Stimulated activated CD8-positive, alpha-beta memory T cell treated with anti-CD3 and anti-CD28 coated beads, Interleukin-15, amount 100 ng/mL, for 1 hour (primary cell): ENCODE results near the gene VAC14.

Experiments
- DNase-seq: peaks from one replicate; pipeline ENCODE4 v3.0.0-alpha.2; 2020; ENCODE audit warnings: low read depth

Gene VAC14

DNA sequence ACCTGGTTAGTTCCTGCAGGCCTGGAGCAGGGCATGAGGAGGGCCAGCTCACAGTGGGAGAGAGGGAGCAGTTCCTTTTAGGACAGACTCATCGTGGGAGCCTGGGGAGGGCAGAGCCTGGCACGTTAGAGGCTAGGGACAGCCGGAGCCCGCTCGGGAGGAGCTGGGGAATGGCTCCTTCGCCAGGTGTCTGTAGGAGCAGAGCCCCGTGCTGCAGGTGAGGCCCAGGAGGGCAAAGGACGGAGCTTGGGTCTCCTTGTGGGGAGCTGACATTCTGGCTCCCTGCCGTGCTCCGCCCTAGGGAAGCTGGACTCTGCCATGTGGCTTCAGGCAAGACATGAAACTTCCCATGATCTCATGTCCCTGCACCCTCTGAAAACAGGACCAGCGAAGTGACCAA is 96.4 kb downstream of the VAC14 start:
- no peak for DNase-seq

DNA sequence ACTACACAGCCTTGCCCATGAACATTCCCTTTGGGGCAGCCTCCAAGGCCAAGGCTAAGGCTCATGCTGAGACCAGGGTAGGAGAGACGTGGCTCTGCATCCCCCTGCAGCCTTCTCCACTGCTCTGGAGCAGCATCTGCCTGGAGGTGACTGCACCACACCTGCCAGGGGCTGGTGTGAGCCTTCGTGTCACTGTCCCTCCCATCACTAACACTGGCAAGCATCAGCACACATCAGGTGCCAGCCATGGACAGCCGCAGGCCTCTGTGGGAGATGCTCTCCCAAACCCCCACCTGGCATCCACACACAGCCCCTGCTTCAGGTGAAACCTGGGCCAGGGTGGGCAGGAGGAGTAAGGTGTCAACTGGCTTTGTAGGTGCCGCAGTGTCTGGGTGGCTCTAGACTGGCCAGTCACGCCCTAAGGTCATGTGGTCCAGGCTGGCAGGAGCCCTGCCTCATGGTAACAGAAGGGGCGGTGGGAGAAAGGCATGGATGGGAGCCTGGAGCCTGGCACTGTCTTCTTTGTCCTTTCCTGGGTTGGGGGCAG is 97.0 kb downstream of the VAC14 start:
- DNase-seq, result no peak

DNA sequence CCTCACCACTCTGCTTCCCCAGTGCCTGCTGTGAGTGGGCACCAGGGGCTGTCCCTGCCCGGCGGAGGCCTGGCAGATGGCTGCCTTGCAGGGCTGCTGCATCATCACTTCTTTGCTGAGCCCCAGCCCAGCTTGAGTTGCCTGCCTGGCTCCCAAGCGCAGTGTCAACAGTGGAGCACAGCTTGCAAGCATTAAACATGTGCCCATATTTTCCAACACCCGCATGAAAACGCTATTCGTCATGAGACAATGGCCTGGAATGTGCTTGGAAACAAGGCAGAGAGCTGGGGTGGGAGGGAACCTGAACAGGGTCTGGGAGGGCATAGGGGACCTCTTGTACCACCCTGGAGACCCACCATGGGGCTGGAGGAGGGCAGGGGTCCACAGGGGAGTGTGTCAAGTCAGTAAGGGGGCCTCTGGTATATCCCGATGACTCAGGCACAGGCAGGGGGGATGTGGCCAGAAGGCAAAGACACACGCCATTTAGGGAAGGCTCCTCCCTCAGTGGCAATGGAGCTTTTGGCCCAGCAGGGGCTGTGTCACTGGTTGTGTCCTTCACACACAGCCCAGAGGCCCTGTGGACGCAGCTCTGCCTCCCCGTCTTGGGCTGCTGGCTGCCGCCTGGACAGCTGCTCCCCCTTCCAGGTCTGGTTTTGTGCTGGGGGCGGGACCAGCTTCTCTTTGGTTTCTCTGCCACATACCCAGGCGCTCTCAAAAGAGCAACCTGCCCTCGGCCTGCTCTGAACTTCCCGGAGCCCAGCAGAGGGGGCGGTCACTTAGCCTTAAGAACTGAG is 97.7 kb downstream of the VAC14 start:
- DNase-seq, result no peak

DNA sequence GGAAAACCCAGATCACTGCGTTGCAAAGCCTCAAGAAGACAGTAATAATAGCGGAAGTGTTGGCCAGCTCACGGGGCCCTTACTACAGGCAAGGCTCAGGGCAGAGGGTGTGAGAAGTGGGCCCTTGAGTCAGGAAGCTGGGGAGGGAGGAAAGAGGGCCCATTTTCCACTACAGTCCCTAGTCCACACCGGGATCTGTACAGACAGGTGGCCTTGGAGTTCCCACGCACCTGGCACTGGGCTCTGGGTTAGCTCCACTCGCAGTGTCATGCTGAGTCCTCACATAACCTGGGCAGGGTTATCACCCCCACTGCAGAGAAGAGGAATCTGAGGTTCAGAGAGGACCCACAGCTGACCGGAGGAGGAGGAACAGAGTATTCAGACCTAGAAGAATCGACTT is 98.3 kb downstream of the VAC14 start:
- DNase-seq, result no peak

DNA sequence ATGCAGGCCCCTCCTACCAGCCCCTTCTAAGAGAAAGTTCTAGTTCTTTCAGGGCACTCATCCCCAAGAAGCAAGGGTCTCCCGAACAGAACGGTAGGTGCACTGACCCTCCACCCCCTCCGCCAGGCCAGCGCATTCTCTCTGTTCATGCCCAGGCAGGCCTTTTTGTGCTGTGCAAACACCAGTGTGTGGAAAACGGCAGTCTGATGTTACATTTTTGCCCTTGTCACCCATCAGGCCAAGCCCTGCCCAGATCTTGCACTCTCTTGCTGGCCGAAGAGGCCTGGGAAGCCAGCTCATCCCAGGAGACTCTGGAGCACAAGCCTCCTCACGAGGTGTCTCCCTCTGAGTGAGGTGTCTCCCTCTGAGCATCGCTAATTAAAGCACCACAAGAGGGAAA is 99.0 kb downstream of the VAC14 start:
- DNase-seq, result no peak

DNA sequence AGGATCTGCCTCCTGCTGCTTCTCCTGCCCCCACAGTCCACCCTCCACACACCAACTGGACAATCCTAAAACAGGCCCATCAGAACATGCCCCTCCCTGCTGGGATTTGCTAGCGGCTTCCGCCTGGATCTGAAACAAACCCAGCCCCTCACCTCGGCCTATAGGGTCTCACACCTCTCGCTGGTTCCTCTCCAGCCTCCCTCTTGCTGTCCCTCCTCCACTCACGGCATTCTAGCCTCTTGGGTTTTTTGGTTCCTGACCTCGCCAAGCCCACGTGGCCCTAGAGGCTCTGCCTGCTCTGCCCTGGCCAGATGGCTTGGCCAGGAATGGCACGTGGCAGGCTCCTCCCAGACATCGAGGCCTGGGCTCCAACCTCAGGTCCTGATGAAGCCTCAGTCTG is 99.4 kb downstream of the VAC14 start:
- no peak for DNase-seq

DNA sequence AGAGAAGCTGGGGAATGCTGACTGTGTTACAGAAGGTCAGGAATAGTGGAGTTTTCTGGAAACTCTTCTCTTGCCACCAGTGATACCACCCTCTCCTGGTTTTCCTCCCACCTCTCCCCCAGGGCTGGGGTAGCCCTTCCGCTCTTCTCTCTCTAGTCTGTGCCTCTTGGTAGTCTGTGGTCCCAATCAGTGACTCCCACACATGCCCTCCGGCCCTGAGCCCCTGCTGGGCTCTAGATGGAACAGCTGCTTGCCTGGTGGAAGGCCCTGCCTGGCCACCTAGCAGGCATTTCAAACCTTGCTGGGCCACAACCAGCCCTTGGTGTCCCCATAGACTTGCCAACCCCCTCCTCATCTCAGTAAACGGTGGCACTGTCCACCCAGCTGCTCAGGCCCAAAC is 99.9 kb downstream of the VAC14 start:
- no peak for DNase-seq

DNA sequence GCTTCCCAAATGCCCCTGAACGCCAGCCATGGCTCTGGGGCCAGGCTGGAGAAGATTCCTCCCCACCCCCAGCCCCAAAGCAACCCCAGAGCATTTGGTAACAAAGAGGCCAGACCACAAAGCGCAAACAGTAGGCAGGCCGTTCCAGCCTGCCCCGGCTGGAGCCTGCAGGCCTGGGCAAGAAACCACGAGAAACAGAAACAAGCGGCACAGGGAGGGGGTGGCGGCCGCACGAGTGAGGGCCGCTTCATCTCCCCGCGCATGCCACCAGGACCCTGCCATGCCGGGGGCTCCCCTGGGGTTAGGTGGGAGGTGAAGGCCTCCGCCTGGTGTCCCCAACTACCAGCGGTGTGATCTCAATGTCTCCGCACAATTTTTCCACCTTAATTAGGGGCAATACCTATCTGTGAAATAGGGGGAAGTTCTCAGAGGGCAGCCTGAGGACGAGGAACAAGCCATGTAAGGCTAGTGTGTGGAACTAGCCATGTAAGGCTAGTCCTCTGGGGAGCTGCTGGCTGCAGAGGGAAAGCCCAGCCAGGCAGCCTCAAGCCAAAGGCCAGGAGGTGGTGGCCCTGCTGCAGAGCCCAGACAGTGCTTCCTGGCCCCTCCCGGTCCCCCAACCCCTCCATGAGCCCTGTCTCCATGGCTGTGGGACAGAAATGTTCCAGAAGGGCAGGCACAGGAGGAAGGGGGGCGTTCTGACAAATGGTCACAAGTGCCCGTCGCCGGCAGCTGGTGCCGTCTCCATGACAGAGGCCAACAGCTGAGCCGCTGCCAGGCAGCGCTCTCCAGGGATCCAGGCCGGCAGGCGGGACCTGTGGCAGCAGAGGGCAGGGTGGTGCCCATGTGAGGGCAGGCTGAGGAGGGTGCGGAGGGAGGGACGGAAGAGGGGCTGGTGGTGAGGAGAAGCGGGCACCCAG is 100.6 kb downstream of the VAC14 start:
- DNase-seq, result no peak

DNA sequence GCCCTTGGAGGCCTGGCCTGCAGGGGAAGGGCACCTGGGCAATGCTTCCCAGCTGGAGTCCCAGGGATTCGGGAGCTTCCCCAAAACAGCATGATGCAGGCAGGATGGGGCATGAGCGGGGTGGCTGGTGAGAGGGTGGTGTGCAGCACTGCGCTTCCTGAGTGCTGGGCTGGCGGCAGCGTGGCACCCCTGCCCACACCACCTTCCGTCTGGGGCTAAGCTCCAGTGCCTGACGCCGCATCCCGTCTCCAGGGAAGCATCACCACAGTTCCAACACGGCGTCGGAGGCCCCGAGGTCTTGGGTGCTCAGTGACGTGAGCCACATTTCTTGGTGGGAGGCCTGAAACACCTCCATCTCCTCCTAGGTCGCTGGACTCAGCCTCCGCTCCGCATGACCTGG is 101.3 kb downstream of the VAC14 start:
- no peak for DNase-seq

DNA sequence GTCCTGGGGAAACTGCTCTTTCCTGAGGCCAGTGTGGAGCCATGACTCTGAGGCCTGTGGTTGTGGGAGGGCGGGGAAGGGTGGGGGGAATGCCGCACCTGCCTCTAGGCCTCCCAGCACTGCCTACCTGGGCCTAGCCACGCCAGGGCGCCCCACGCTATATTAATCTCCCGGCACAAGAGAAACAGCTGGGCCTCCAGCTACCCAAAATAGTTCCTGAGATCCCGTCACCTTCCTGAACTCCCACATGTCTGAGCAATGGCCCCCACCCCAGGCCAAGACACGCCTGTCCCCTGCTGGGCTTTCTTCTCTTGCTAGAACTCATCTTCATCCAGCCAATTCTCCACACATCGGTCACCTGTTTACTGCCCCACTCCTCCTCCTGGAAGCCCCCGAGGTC is 102.1 kb downstream of the VAC14 start:
- no peak for DNase-seq

DNA sequence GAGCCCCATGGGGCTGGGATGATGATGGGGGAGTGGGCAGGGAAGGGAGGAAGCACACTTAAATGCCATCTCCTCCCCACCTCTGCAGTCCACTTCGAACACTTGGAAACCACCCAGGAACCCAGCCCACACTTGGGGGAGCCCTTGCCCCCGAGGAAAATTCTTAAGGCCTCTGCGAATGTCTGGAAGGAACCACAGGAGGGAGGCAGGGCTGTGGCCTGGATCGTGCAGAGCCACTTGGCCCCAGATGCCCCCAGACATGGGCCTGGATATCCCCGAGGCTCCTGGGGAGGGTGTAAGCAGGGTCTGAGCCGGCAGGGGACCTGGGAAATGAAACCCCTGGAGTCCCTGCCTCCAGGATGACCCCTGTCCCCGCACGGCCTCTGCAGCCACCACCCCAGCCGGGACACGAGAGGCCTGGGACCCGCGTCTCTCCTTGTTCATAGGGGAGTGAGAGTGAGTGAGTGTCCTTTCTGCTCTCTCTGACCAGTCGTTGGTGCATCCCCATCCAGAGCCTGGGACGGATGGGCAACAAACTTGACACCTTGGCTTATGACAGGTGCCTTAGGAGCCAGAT is 103.3 kb downstream of the VAC14 start:
- DNase-seq, result no peak

DNA sequence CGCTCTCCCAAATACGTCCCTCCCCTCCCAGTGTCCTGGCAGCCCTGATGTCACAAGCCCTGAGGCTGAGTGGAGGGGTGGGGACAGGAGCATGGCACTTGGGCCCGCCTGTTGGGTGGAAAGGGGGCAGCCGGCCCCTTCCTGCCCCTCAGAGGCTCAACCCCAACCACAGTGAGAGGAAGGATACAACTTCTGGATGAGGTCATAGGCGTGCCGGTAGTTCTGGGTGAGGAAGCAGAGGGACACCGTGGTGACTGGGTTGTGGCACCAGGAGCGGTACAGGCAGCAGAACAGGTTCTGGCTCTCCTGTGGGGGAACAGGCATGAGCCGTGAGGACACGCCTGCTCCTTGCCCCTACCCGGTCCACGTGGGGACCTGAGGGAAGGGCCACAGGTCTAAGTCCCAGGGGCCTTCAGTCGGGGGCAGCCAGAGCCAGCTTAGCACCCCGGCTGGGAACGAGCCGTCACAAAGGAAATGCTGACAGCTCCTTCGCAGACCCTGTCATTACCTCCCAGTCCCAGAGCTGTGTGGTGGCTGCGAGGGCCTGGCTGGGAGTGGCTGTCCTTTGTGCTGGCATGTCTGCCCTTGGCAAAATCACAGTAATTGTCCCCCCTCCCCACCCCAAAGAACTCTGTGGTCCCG is 103.9 kb downstream of the VAC14 start:
- DNase-seq, result no peak

DNA sequence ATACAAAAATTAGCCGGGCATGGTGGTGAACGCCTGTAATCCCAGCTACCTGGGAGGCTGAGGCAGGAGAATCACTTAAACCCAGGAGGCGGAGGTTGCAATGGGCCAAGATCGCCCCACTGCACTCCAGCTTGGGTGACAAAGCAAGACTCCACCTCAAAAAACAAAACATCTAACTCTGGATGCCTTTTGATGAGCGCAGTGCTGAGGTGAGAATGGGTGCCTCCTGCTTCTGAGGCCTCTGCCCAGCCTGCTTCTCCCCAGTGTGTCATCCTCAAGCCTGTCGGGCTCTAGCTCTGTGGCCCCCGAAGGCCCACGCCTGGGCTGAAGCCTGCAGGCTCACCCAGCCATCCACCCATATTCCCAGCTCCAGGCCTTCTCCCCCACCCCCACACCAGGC is 104.6 kb downstream of the VAC14 start:
- no peak for DNase-seq

DNA sequence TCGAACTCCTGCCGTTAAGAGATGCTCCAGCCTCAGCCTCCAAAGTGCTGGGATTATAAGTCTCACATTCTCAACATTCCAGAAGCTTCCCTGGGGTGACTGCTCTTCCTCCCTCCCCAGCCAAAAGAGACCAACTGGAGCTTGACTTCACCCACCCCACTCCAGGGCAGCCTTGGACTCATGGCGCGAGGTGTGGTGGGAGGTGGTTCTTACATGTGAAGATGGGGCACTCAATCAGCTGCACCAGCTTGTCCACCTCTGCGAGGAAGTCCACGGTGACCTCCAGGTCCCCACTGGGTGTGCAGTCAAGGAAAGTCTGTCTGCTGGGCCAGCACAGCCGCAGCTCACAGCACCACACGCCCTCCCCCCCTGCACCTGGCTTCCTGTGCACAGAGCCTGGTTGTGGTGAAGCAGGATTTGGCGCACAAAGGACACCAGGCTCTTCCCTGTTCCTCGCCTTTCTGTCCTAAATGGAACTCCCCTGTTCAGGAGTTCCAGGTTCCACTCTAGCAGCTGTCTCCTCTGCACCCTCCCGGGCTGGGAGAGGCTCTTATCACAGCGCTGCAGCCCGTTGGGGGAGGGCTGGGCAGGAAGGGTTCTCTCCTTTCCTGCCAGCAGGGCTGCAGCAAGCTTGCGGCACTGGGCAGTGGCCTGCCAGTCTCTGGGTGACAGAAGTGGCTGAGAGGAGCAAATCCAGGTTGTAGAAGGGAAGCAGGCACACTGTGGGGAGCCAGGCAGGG is 105.5 kb downstream of the VAC14 start:
- DNase-seq, result no peak

DNA sequence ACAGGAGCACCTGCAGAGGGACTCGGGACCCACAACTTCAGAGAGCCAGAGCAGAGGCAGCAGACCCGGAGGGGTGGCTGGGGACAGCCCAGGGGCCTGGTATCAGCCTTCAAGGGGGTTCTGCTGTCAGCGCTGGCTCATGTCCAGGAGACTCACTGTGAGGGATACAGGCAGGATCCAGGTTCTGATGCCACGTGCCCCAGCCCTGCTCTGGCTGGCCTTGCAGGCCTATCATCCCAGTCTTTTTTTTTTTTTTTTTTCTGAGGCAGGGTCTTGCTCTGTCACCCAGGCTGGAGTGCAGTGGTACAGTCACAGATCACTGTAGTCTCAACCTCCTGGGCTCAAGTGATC is 106.1 kb downstream of the VAC14 start:
- DNase-seq, result no peak

DNA sequence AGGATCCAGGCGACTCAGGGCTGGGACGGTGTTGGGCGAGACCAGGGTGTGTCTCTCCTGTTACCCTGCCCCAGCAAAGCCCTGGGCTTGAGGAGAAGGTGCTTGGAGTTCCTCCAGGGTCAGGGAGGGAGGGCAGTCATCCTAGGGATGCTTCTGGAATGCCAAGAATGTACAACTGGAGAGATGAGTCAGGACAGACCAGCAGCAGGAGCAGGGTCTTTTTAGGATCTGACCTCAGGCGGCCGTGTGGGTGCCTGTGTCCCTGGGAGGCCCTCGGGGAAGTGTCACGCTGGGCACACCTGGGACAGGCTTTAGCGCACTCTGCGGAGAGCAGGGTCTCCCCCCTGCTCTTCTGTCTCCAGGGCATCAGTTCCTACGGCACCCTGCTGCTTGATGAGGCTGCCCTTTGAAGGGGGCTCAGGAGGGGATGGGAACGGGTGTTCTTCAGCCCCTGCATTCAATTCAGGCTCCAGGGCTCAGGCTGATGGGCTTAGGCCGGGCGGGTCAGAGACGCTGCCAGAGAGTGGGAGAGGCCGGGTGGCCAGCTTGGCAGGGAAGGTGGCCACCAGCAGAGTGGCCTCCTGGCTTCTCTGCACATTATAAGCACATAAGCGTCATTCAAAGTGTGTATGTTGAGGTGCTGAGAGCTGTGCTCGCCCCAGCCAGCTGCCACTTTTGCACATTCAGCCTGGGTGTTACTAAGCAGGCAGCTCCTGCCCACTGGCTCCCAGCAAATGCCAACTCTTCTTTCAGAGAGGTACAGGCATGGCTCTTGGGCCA is 106.7 kb downstream of the VAC14 start:
- DNase-seq, result no peak

DNA sequence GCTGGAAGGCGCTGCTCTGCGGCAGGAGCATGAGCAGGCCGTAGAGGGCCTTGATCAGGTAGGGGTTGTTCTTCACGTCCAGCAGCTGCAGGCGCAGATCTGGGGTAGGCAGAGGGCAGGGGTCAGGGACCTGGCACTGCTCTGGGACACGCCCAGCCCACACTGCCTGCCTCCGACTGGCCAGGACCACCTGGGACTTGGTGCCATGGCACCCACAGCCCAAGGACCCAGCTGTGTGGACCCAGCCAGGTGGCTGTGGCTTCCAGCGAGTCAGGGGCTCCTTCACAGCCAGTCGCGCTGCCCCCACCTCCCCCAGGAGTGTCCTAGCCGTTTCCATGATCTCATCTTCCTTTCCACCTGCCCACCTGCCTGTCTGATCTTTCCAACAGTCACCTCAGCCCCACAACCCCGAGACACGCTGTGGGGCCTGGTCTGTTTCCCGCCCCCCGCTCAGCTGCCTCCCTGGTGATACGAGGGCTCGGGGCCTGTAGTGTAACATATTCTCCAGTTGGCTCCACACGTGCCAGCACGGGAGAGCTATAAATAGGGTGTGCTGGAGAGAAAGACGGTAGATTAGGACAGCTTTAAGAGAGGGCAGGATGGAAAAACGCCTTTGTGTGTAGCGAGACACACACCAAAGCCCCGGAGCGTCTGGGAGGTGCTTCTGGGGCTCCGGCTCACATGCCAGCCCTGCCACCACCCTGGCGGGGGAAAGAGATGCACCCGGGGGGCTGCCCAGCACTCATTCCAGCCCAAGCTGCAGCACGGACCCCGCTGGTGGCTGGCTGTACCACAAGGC is 107.9 kb downstream of the VAC14 start:
- no peak for DNase-seq

DNA sequence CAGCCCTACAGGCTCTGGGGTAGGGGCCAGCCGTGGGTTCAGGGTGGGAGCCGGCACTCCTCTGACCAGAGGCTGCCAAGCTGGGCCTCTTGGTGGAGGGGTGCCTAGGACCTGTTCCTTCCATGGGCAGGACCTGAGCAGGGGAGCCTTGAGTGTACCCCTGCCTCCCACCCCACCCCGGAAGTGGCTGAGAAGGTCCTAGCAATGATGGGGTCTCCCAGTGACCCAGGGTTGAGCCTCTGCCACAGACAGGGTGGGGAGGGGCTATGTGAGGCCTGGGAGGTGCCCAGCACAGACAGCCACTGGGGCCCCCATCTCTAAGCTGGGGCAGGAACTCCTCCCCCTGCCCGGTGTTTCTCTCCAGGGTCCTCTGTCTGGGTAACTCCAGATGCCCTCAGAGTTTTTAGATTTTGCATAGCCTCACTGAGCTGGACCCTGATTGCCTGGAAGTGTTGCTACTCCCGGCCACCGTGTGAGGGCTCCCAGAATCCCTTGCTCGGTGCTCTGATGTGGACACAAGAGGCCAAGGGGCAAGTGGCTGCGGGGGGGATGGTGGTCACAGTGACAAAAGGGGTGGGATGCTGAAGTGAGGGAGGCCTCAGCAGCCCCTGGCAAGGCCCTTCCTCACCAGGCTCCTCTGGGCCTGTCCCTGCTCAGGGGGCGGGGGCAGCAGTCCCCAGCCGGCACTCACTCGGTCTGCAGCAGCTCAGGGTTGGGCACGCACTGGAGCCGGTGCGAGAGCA is 108.7 kb downstream of the VAC14 start:
- DNase-seq, result no peak
